H1 (cell line): ENCODE measurements around the gene PDXDC1. TPM values are rescaled to one million over a fixed set of nuclear protein-coding genes. Genes with fewer than 3 reads are reported as not detected.
"Not testable (repeated sequence)": the region's sequence is repeated elsewhere in the genome, so short reads cannot be mapped to it uniquely, and the experiment has no call there.

Experiments used
- CTCF ChIA-PET: fragments of 300-600 bp; sonication (Branson Sonifier 250); formaldehyde crosslinking; loops from one replicate; lab custom pipeline; 2021; ENCODE audit not compliant: partially characterized antibody; lab: Charles Lee
- POLR2A ChIA-PET: fragments of 300-600 bp; sonication (Branson Sonifier 250); formaldehyde crosslinking; loops from one replicate; lab custom pipeline; 2021; ENCODE audit warnings: inconsistent platforms; ENCODE audit not compliant: partially characterized antibody; lab: Charles Lee
- DNase-seq, 2 experiments: peaks; one replicate each; pipeline versions ENCODE4 v3.0.0 to v3.0.0-alpha.2; 2010 to 2022; ENCODE audit warnings: low spot score in 2 of 2, low read depth in 1 of 2, mixed read lengths in 1 of 2
- FAIRE-seq: peaks from 2 replicates; lab custom pipeline; 2011; peaks lifted over from hg19 to GRCh38; lab: Jason Lieb, UNC
- H2AFZ ChIP-seq: 2 replicates; pipeline ENCODE4 v1.8.1; 2012; ENCODE audit warnings: low read length, inconsistent platforms
- H2AK5ac ChIP-seq: 2 replicates; pipeline ENCODE4 v1.6.1; 2013; ENCODE audit warnings: low read depth, low read length
- H2BK120ac ChIP-seq: replicated peaks from 2 replicates; pipeline ENCODE3; 2013; ENCODE audit warnings: low read depth, low read length, inconsistent platforms
- H2BK12ac ChIP-seq: 2 replicates; pipeline ENCODE4 v1.6.1; 2013; ENCODE audit warnings: low read depth, low read length
- H2BK15ac ChIP-seq: 2 replicates; pipeline ENCODE4 v1.6.1; 2013; ENCODE audit warnings: low read length
- H2BK20ac ChIP-seq: 2 replicates; pipeline ENCODE4 v1.6.1; 2013; ENCODE audit warnings: low read length
- H2BK5ac ChIP-seq: 2 replicates; pipeline ENCODE4 v1.6.1; 2013; ENCODE audit warnings: low read depth, low read length
- H3K14ac ChIP-seq: 2 replicates; pipeline ENCODE4 v1.6.1; 2013; ENCODE audit warnings: inconsistent platforms; ENCODE audit not compliant: insufficient read length
- H3K18ac ChIP-seq: 2 replicates; pipeline ENCODE4 v1.6.1; 2013; ENCODE audit warnings: low read length; ENCODE audit errors: extremely low read depth
- H3K23ac ChIP-seq: 2 replicates; pipeline ENCODE4 v1.6.1; 2013; ENCODE audit warnings: inconsistent platforms; ENCODE audit not compliant: insufficient read length
- H3K23me2 ChIP-seq: 2 replicates; pipeline ENCODE4 v1.6.1; 2013; ENCODE audit warnings: low read depth, low read length
- H3K27ac ChIP-seq: 2 replicates; pipeline ENCODE4 v1.6.1; 2011; ENCODE audit warnings: low read depth, low read length, inconsistent platforms
- H3K27me3 ChIP-seq, 4 experiments: replicated peaks in 1 of 4; 1 replicate in 1 of 4; 2 replicates in 3 of 4; pipeline versions ENCODE4 v1.6.1 to v1.8.1; 2011 to 2013; ENCODE audit warnings: low read length in 3 of 4, mild to moderate bottlenecking in 3 of 4, inconsistent platforms in 2 of 4, mixed read lengths in 2 of 4, moderate library complexity in 1 of 4; ENCODE audit not compliant: control insufficient read depth in 3 of 4, insufficient read depth in 3 of 4; ENCODE audit errors: extremely low read depth in 1 of 4
- H3K36me3 ChIP-seq, 4 experiments: 2 replicates each; pipeline versions ENCODE4 v1.6.1 to v1.8.1; 2011 to 2013; ENCODE audit warnings: mild to moderate bottlenecking in 4 of 4, low read length in 3 of 4, moderate library complexity in 2 of 4, control low read depth in 1 of 4, inconsistent platforms in 1 of 4; ENCODE audit not compliant: insufficient read depth in 4 of 4, control insufficient read depth in 2 of 4
- H3K4ac ChIP-seq: replicated peaks from 2 replicates; pipeline ENCODE3; 2013; ENCODE audit warnings: low read length, low read depth, mixed read lengths, inconsistent platforms; ENCODE audit not compliant: insufficient read length
- H3K4me1 ChIP-seq, 4 experiments: replicated peaks in 1 of 4; 1 replicate in 1 of 4; 2 replicates in 3 of 4; pipeline versions ENCODE4 v1.6.1 to v1.8.1; 2011 to 2013; ENCODE audit warnings: low read length in 3 of 4, inconsistent platforms in 2 of 4, mixed read lengths in 1 of 4; ENCODE audit not compliant: insufficient read depth in 4 of 4, control insufficient read depth in 3 of 4
- H3K4me2 ChIP-seq, 2 experiments: 2 replicates each; pipeline versions ENCODE4 v1.6.1 to v1.8.1; 2011 to 2013; ENCODE audit warnings: low read depth in 2 of 2, low read length in 2 of 2, control low read depth in 1 of 2, inconsistent platforms in 1 of 2, mild to moderate bottlenecking in 1 of 2; ENCODE audit not compliant: insufficient read depth in 1 of 2
- H3K4me3 ChIP-seq, 4 experiments: fragments of 200-600, 300-600 bp in 1 of 4; sonication (generic), shearing (Covaris generic), sonication (Bioruptor Twin) in 1 of 4; 2 replicates each; pipeline versions ENCODE4 v1.5.1 to v1.8.1; 2011 to 2016; ENCODE audit warnings: low read length in 4 of 4, low read depth in 3 of 4, control low read depth in 2 of 4, inconsistent platforms in 2 of 4, mild to moderate bottlenecking in 2 of 4, mixed read lengths in 1 of 4, moderate library complexity in 1 of 4; ENCODE audit not compliant: insufficient read depth in 2 of 4; ENCODE audit errors: extremely low read depth in 1 of 4
- H3K56ac ChIP-seq: replicated peaks from 2 replicates; pipeline ENCODE3; 2013; ENCODE audit warnings: low read depth, mild to moderate bottlenecking, mixed read lengths, low read length, inconsistent platforms; ENCODE audit not compliant: insufficient read length
- H3K79me1 ChIP-seq: 2 replicates; pipeline ENCODE4 v1.6.1; 2013; ENCODE audit warnings: low read depth, low read length, control low read depth
- H3K79me2 ChIP-seq, 2 experiments: 2 replicates each; pipeline versions ENCODE4 v1.6.1 to v1.8.1; 2012 to 2013; ENCODE audit warnings: low read length in 2 of 2, mild to moderate bottlenecking in 2 of 2, inconsistent platforms in 1 of 2; ENCODE audit not compliant: insufficient read depth in 2 of 2, control insufficient read depth in 1 of 2
- H3K9ac ChIP-seq, 4 experiments: replicated peaks in 1 of 4; 1 replicate in 1 of 4; 2 replicates in 3 of 4; pipeline versions ENCODE4 v1.6.1 to v1.8.1; 2011 to 2013; ENCODE audit warnings: low read depth in 3 of 4, low read length in 3 of 4, control low read depth in 2 of 4, mild to moderate bottlenecking in 2 of 4, moderate library complexity in 2 of 4, inconsistent platforms in 1 of 4; ENCODE audit errors: extremely low read depth in 1 of 4
- H3K9me3 ChIP-seq, 2 experiments: 2 replicates each; pipeline versions ENCODE4 v1.6.1 to v1.8.1; 2012 to 2013; ENCODE audit warnings: mild to moderate bottlenecking in 2 of 2, moderate library complexity in 2 of 2, control low read depth in 1 of 2, inconsistent platforms in 1 of 2, low read depth in 1 of 2, low read length in 1 of 2, mixed read lengths in 1 of 2; ENCODE audit not compliant: insufficient read depth in 2 of 2
- H4K20me1 ChIP-seq, 2 experiments: replicated peaks in 1 of 2; 2 replicates each; pipeline versions ENCODE3 to v1.8.1; 2011 to 2013; ENCODE audit warnings: inconsistent platforms in 2 of 2, low read length in 2 of 2, mild to moderate bottlenecking in 1 of 2; ENCODE audit not compliant: insufficient read depth in 2 of 2, control insufficient read depth in 1 of 2
- H4K5ac ChIP-seq: 2 replicates; pipeline ENCODE4 v1.6.1; 2013; ENCODE audit warnings: low read length, low read depth, mixed read lengths, inconsistent platforms; ENCODE audit not compliant: insufficient read length
- H4K8ac ChIP-seq: 2 replicates; pipeline ENCODE4 v1.8.0; 2013; ENCODE audit warnings: mild to moderate bottlenecking, moderate library complexity, low read length, inconsistent platforms; ENCODE audit not compliant: insufficient read depth; ENCODE audit errors: extremely low read depth
- H4K91ac ChIP-seq: replicated peaks from 2 replicates; pipeline ENCODE3; 2013; ENCODE audit warnings: low read length, mixed read lengths, inconsistent platforms; ENCODE audit not compliant: insufficient read length
- WGBS, 2 experiments: shearing (Covaris generic) in 1 of 2; methylation state at CpG; one replicate each; pipeline versions ENCODE4 v1.1.6 to v1.1.7; 2013 to 2015; ENCODE audit warnings: low lambda C conversion rate in 2 of 2, mixed read lengths in 2 of 2, inconsistent platforms in 1 of 2, low coverage in 1 of 2, missing lambda C conversion rate in 1 of 2; ENCODE audit not compliant: insufficient replicate concordance in 2 of 2, insufficient coverage in 1 of 2, insufficient read length in 1 of 2; ENCODE audit errors: extremely low coverage in 1 of 2, missing lambda C conversion rate in 1 of 2; 5-methylcytosine and 5-hydroxymethylcytosine counted together
- polyA plus RNA-seq, 7 experiments: library from polyadenylated mRNA; depleted of rRNA in 3 of 7; stranded (reverse) in 5 of 7; unstranded in 2 of 7; fragments of >200 nt in 5 of 7; fragments of 200-250 nt in 2 of 7; gene quantifications; 1 replicate in 5 of 7; 2 replicates in 1 of 7; 4 replicates in 1 of 7; pipeline versions ENCODE4 v1.2.1 to v1.2.3, GENCODE V29; 2011 to 2013; ENCODE audit warnings: missing spikeins in 2 of 7, mixed read lengths in 2 of 7
- total RNA-seq: library from RNA; stranded (reverse); fragmentation: NEBNext Ultra II Directional; extraction: Animal tissue kit (Norgen Biotek cat#: 25700); gene quantifications from 2 replicates; pipeline ENCODE4 v1.2.1, GENCODE V29; 2021

Gene PDXDC1
- total and polyA plus RNA-seq, 2 of the 8 experiments (the other 6 are each of a cell fraction or from before 2014, with no cell fraction given): 56.6 to 118 TPM

- H3K23me2 ChIP-seq, CTCF ChIA-PET, H4K5ac ChIP-seq, H3K4ac ChIP-seq, H3K4me3 ChIP-seq, H3K14ac ChIP-seq, H3K79me1 ChIP-seq, H3K18ac ChIP-seq, H3K27ac ChIP-seq, H4K91ac ChIP-seq, H4K8ac ChIP-seq, H2BK12ac ChIP-seq, H2AK5ac ChIP-seq, H2BK20ac ChIP-seq, H3K56ac ChIP-seq, H3K36me3 ChIP-seq, H2AFZ ChIP-seq, H3K9ac ChIP-seq, H2BK5ac ChIP-seq, H3K4me1 ChIP-seq, FAIRE-seq, H4K20me1 ChIP-seq, H3K23ac ChIP-seq, H2BK15ac ChIP-seq, H2BK120ac ChIP-seq, H3K9me3 ChIP-seq, DNase-seq, H3K27me3 ChIP-seq, H3K4me2 ChIP-seq: not testable (repeated sequence)
- POLR2A ChIA-PET: interaction anchor here (0.9 kb wide), 1 partner anchor 19 kb away, joined by 3 read pairs; no protein-coding TSS in a partner anchor
- peaks cover 2 to 45% of the 10 kb centered on the region in 2 experiments; a peak in 3 of 4 replicates for H3K79me2 ChIP-seq
- WGBS, 2 experiments: 83% methylated on average over 1 of the region's 2 CpGs; no CpG with 5 or more reads in 1 of the 2 experiments
Observed at GRCh38 chr16:14982521-14982920, 7.7 kb downstream of the PDXDC1 start.

- DNase-seq, H2BK120ac ChIP-seq, H3K23me2 ChIP-seq, H3K23ac ChIP-seq, FAIRE-seq, H3K9me3 ChIP-seq, H2BK20ac ChIP-seq, H3K9ac ChIP-seq, H2BK15ac ChIP-seq, H4K91ac ChIP-seq, H3K27me3 ChIP-seq, H3K4me3 ChIP-seq, H4K20me1 ChIP-seq, H4K5ac ChIP-seq, H2BK5ac ChIP-seq, H3K4ac ChIP-seq, H3K4me1 ChIP-seq, H3K4me2 ChIP-seq, H2AK5ac ChIP-seq, H3K27ac ChIP-seq, H2BK12ac ChIP-seq, H3K18ac ChIP-seq, H3K36me3 ChIP-seq, H3K14ac ChIP-seq, H3K79me1 ChIP-seq, CTCF ChIA-PET, POLR2A ChIA-PET, H2AFZ ChIP-seq, H3K56ac ChIP-seq: not testable (repeated sequence)
- Histone ChIP-seq H4K8ac (peak overlapping the region; percentile 51; the same call in 1 of the 2 replicates), H3K79me2 (peaks cover 0 to 37% of the 10 kb centered on the region in 2 experiments; a peak in 2 of 4 replicates)
- 85% methylated on average over 7 of the region's 8 CpGs; no CpG with 5 or more reads in 1 of the 2 experiments for WGBS, 2 experiments
Observed at GRCh38 chr16:14988092-14988491, 13.3 kb downstream of the PDXDC1 start.
